Fibroblast of lung (primary cell): ENCODE measurements around the gene ACTC1.

Source experiments
- EZH2 ChIP-seq: IDR thresholded peaks from 2 replicates; pipeline ENCODE4 v1.5.1; 2012; ENCODE audit warnings: low read length, control low read depth, mild to moderate bottlenecking; ENCODE audit errors: missing control alignments
- TF ChIP-seq, protein P1 (sequence below), 2 donors: IDR thresholded peaks in 1 of 2; conservative IDR thresholded peaks in 1 of 2; 1 replicate in 1 of 2; 2 replicates in 1 of 2; pipeline ENCODE4 v1.5.1; 2011 to 2012; ENCODE audit warnings: low read length in 2 of 2, control low read depth in 1 of 2, inconsistent platforms in 1 of 2, low read depth in 1 of 2, mild to moderate bottlenecking in 1 of 2

DNA sequence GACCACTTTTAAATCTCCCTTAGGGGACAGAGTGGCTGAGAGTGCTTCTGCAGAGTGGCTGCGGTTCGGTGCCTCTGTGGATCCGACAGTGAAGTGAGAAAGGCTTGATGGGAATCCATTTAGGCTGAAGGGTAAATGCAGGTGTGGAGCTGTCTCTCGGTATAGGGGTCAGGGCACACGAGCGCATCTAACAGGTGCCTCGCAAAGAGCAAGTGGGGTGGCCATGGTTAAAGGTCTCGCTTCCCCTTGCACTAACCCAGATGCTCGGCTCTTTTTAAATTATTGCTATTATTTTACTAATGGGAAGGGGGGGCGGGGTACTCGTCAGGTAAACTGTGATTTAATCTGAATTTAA, 40.0 kb downstream of the ACTC1 start:
- TF ChIP-seq, protein P1, sequence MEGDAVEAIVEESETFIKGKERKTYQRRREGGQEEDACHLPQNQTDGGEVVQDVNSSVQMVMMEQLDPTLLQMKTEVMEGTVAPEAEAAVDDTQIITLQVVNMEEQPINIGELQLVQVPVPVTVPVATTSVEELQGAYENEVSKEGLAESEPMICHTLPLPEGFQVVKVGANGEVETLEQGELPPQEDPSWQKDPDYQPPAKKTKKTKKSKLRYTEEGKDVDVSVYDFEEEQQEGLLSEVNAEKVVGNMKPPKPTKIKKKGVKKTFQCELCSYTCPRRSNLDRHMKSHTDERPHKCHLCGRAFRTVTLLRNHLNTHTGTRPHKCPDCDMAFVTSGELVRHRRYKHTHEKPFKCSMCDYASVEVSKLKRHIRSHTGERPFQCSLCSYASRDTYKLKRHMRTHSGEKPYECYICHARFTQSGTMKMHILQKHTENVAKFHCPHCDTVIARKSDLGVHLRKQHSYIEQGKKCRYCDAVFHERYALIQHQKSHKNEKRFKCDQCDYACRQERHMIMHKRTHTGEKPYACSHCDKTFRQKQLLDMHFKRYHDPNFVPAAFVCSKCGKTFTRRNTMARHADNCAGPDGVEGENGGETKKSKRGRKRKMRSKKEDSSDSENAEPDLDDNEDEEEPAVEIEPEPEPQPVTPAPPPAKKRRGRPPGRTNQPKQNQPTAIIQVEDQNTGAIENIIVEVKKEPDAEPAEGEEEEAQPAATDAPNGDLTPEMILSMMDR (conservative IDR thresholded peaks at IDR 0.05 in 1 of 2, IDR thresholded peaks at IDR 0.05 in 1 of 2; ENCODE audit: low read depth in 1 of 2, low read length in 2 of 2): no peak
- TF ChIP-seq EZH2: no peak
